GM19351 (cell line): ENCODE results near the gene XDH.

Experiments used
- ATAC-seq: cut with Tn5 transposase; IDR thresholded peaks from one replicate; pipeline ENCODE4 v1.9.1; 2021; ENCODE audit warnings: mild to moderate bottlenecking, moderate library complexity; ENCODE audit not compliant: unreplicated experiment

The XDH gene

GRCh38 chr2:31414601-31415241 is at the start of gene XDH:
TSS of gene XDH (minus strand) at chr2:31414742. CDS start at chr2:31414666, 76 bp downstream.
- no peak for ATAC-seq

- ATAC-seq = no peak
Measured at GRCh38 chr2:31457651-31458050, 43.1 kb upstream of the XDH start.

- no peak for ATAC-seq
Measured at GRCh38 chr2:31446848-31447247, 32.3 kb upstream of the XDH start.

- ATAC-seq = no peak
Measured at GRCh38 chr2:31442376-31442775, 27.8 kb upstream of the XDH start.

- no peak for ATAC-seq
Measured at GRCh38 chr2:31440764-31441163, 26.2 kb upstream of the XDH start.

GRCh38 chr2:31434911-31435310 is 20.4 kb upstream of the XDH start:
- ATAC-seq = no peak

GRCh38 chr2:31433541-31433940 is 19.0 kb upstream of the XDH start:
- no peak for ATAC-seq

- no peak for ATAC-seq
Measured at GRCh38 chr2:31430439-31431165, 16.1 kb upstream of the XDH start.

- no peak for ATAC-seq
Measured at GRCh38 chr2:31429759-31430438, 15.4 kb upstream of the XDH start.

GRCh38 chr2:31429040-31429439 is 14.5 kb upstream of the XDH start:
- ATAC-seq = no peak

GRCh38 chr2:31428001-31428418 is 13.5 kb upstream of the XDH start:
- no peak for ATAC-seq

- ATAC-seq = no peak
Measured at GRCh38 chr2:31426096-31426495, 11.6 kb upstream of the XDH start.

GRCh38 chr2:31421634-31422033 is 7.1 kb upstream of the XDH start:
- ATAC-seq = no peak

- no peak for ATAC-seq
Measured at GRCh38 chr2:31420936-31421335, 6.4 kb upstream of the XDH start.

- no peak for ATAC-seq
Measured at GRCh38 chr2:31419386-31419785, 4.8 kb upstream of the XDH start.

GRCh38 chr2:31415421-31415820 is 879 bp upstream of the XDH start:
- no peak for ATAC-seq

- no peak for ATAC-seq
Measured at GRCh38 chr2:31413862-31414550, 536 bp downstream of the XDH start.

GRCh38 chr2:31413025-31413424 is 1.5 kb downstream of the XDH start:
- no peak for ATAC-seq

- ATAC-seq = no peak
Measured at GRCh38 chr2:31411771-31412170, 2.8 kb downstream of the XDH start.

GRCh38 chr2:31406593-31407385 is 7.8 kb downstream of the XDH start:
- no peak for ATAC-seq

GRCh38 chr2:31404827-31405226 is 9.7 kb downstream of the XDH start:
- ATAC-seq = no peak
